K562 (cell line): ENCODE measurements around the gene USP4. TPM values are rescaled to one million over a fixed set of nuclear protein-coding genes. Genes with fewer than 3 reads are reported as not detected.

Experiments
- ATAC-seq: fragments of 200-7000 bp; cut with Tn5 transposase; 3 replicates; pipeline ENCODE4 v1.9.1; 2020; ENCODE audit warnings: moderate library complexity
- BruUV-seq: library from RNA; stranded (reverse); fragments of 400-500 nt; replicated peaks from 2 replicates; lab custom pipeline; 2021; lab: Mats Ljungman, UMichigan
- CTCF ChIA-PET: fragments of 300-600 bp; formaldehyde crosslinking; extraction: SDS; loops from one replicate; lab custom pipeline; 2021; ENCODE audit warnings: low intra/inter-chr PET ratio; lab: Yijun Ruan, JAX
- POLR2A ChIA-PET: fragments of 300-600, 350-650 bp; sonication (Branson Sonifier 250); formaldehyde crosslinking; extraction: SDS; loops from one replicate; lab custom pipeline; 2021; ENCODE audit warnings: antibody characterized with exemption, inconsistent platforms; lab: Yijun Ruan, JAX
- DNase-seq, 4 experiments: peaks; one replicate each; pipeline versions ENCODE4 v3.0.0 to v3.0.0-alpha.2; 2011 to 2018; ENCODE audit warnings: low spot score in 3 of 4, mixed read lengths in 3 of 4; ENCODE audit errors: extremely low read depth in 1 of 4
- FAIRE-seq: peaks from 2 replicates; lab custom pipeline; 2011; peaks lifted over from hg19 to GRCh38; lab: Jason Lieb, UNC
- H2AFZ ChIP-seq: 2 replicates; pipeline ENCODE4 v1.6.0; 2011; ENCODE audit warnings: low read depth, low read length, control low read depth, inconsistent platforms
- H3K27ac ChIP-seq: fragments of 200-600 bp; 3 replicates; pipeline ENCODE4 v1.8.0; 2011; ENCODE audit warnings: low read depth, mild to moderate bottlenecking, control low read depth, inconsistent platforms, low read length, moderate library complexity, mixed read lengths; ENCODE audit errors: extremely low read depth
- H3K27me3 ChIP-seq, 2 experiments: fragments of 300-600 bp in 1 of 2; 2 replicates in 1 of 2; 3 replicates in 1 of 2; pipeline versions ENCODE4 v1.6.0 to v1.8.0; 2011; ENCODE audit warnings: inconsistent platforms in 2 of 2, low read length in 2 of 2, mild to moderate bottlenecking in 1 of 2, mixed read lengths in 1 of 2, moderate library complexity in 1 of 2; ENCODE audit not compliant: control insufficient read depth in 2 of 2, insufficient read depth in 2 of 2
- H3K36me3 ChIP-seq: fragments of 300-600 bp; 3 replicates; pipeline ENCODE4 v1.8.0; 2011; ENCODE audit warnings: mild to moderate bottlenecking, low read length, inconsistent platforms; ENCODE audit not compliant: control insufficient read depth, insufficient read depth
- H3K4me1 ChIP-seq, 2 experiments: fragments of 200-600 bp in 1 of 2; replicated peaks in 1 of 2; 2 replicates in 1 of 2; 3 replicates in 1 of 2; pipeline versions ENCODE4 v1.5.1 to v1.8.0; 2011; ENCODE audit warnings: inconsistent platforms in 2 of 2, low read length in 2 of 2, mild to moderate bottlenecking in 1 of 2, mixed read lengths in 1 of 2, moderate library complexity in 1 of 2; ENCODE audit not compliant: control insufficient read depth in 2 of 2, insufficient read depth in 2 of 2
- H3K4me2 ChIP-seq: 2 replicates; pipeline ENCODE4 v1.6.1; 2011; ENCODE audit warnings: low read length, control low read depth, inconsistent platforms, mixed read lengths; ENCODE audit not compliant: insufficient read depth
- H3K4me3 ChIP-seq: fragments of 200-600 bp; sonication (generic), shearing (Covaris generic); 2 replicates; pipeline ENCODE4 v1.5.1; 2016; ENCODE audit warnings: control low read depth, inconsistent platforms
- H3K79me2 ChIP-seq: fragments of 200-600 bp; 3 replicates; pipeline ENCODE4 v1.8.0; 2011; ENCODE audit warnings: low read length, inconsistent platforms; ENCODE audit not compliant: control insufficient read depth, insufficient read depth
- H3K9ac ChIP-seq, 2 experiments: 2 replicates each; pipeline versions ENCODE4 v1.6.0 to v1.6.1; 2011; ENCODE audit warnings: low read depth in 2 of 2, low read length in 2 of 2, control low read depth in 1 of 2, inconsistent platforms in 1 of 2, mild to moderate bottlenecking in 1 of 2, mixed read lengths in 1 of 2; ENCODE audit not compliant: insufficient read depth in 1 of 2
- H3K9me1 ChIP-seq: one replicate; pipeline ENCODE4 v1.6.0; 2011; ENCODE audit warnings: inconsistent platforms, mild to moderate bottlenecking, low read length, moderate library complexity; ENCODE audit not compliant: control insufficient read depth, insufficient read depth
- H3K9me3 ChIP-seq: replicated peaks from 2 replicates; pipeline ENCODE4 v1.5.1; 2011; ENCODE audit warnings: low read depth, low read length, inconsistent platforms; ENCODE audit not compliant: control insufficient read depth, insufficient read depth
- H4K20me1 ChIP-seq: replicated peaks from 2 replicates; pipeline ENCODE4 v1.6.1; 2011; ENCODE audit warnings: low read length, inconsistent platforms, mixed read lengths; ENCODE audit not compliant: control insufficient read depth, insufficient read depth
- BMI1 ChIP-seq: fragments of 150-350 bp; IDR thresholded peaks from 2 replicates; pipeline ENCODE4 v1.6.1; 2014; ENCODE audit warnings: low read length
- C11orf30 ChIP-seq: fragments of 450-650 bp; IDR thresholded peaks from 2 replicates; pipeline ENCODE4 v1.6.1; 2016; ENCODE audit warnings: low read depth, mild to moderate bottlenecking
- HDAC3 ChIP-seq: fragments of 450-650 bp; IDR thresholded peaks from 2 replicates; pipeline ENCODE4 v1.6.1; 2018; ENCODE audit warnings: borderline replicate concordance, mild to moderate bottlenecking, moderate library complexity; ENCODE audit not compliant: partially characterized antibody
- POLR2AphosphoS5 ChIP-seq: IDR thresholded peaks from 2 replicates; pipeline ENCODE4 v1.6.1; 2011; ENCODE audit warnings: mild to moderate bottlenecking, low read depth, low read length, moderate library complexity; ENCODE audit not compliant: control insufficient read depth, insufficient read depth
- POLR2G ChIP-seq: fragments of 200-400 bp; formaldehyde crosslinking; IDR thresholded peaks from 2 replicates; pipeline ENCODE4 v1.6.1; 2017; ENCODE audit warnings: low read depth, mild to moderate bottlenecking, antibody characterized with exemption, low read length, moderate library complexity
- RAD51 ChIP-seq: fragments of 450-650 bp; IDR thresholded peaks from 2 replicates; pipeline ENCODE4 v1.7.1; 2016; ENCODE audit warnings: low read depth, mild to moderate bottlenecking, borderline replicate concordance
- RBFOX2 ChIP-seq: fragments of 200-400 bp; formaldehyde crosslinking; IDR thresholded peaks from 2 replicates; pipeline ENCODE4 v1.6.1; 2017; ENCODE audit warnings: low read depth, mild to moderate bottlenecking, low read length, moderate library complexity
- WGBS: fragments of 100-300 bp; shearing (Covaris generic); methylation state at CpG from one replicate; pipeline ENCODE4 v1.1.6; 2016; ENCODE audit warnings: low coverage, mixed read lengths; ENCODE audit not compliant: insufficient coverage; ENCODE audit errors: missing lambda C conversion rate; 5-methylcytosine and 5-hydroxymethylcytosine counted together
- in situ Hi-C: fragments of 300-500 bp; cut with MboI; formaldehyde crosslinking; loops from 4 replicates; pipeline ENCODE4 v1.15.0; 2018; ENCODE audit warnings: inconsistent platforms, mixed read lengths
- intact Hi-C: fragments of 100-400 bp; cut with micrococcal nuclease; formaldehyde crosslinking; loops from 2 replicates; pipeline ENCODE4 v1.14.2; 2022
- polyA plus RNA-seq, 8 experiments: library from polyadenylated mRNA; depleted of rRNA in 4 of 8; stranded (reverse) in 5 of 8; unstranded in 3 of 8; fragments of >200 nt; fragmentation: Nextera tagmentation in 2 of 8; fragmentation: Illumina TruSeq in 1 of 8; extraction: Ambion mirVana in 2 of 8; extraction: Trizol in 1 of 8; gene quantifications; 2 replicates each; pipeline versions ENCODE4 v1.2.1 to v1.2.3, GENCODE V29; 2011 to 2014; ENCODE audit warnings: inconsistent platforms in 1 of 8, missing spikeins in 1 of 8
- total RNA-seq, 7 experiments: library from RNA; depleted of rRNA in 6 of 7; stranded (reverse); fragments of >200 nt in 6 of 7; fragmentation: Illumina TruSeq in 2 of 7; extraction: Trizol in 2 of 7; gene quantifications; 2 replicates each; pipeline versions ENCODE4 v1.2.1 to v1.2.3, GENCODE V29; 2011 to 2021; ENCODE audit warnings: low replicate concordance in 1 of 7
- TF ChIP-seq, protein P1 (sequence below): sonication (generic); IDR thresholded peaks from 2 replicates; pipeline ENCODE4 v1.6.1; 2016
- TF ChIP-seq, protein P2 (sequence below): sonication (generic); formaldehyde crosslinking; IDR thresholded peaks from 2 replicates; pipeline ENCODE4 v1.8.1; 2023; ENCODE audit warnings: mild to moderate bottlenecking, missing genetic modification reagents
- TF ChIP-seq, protein P3 (sequence below): fragments of 450-650 bp; IDR thresholded peaks from 2 replicates; pipeline ENCODE4 v1.6.1; 2017; ENCODE audit warnings: antibody characterized with exemption

USP4 gene
- total and polyA plus RNA-seq, 9 of the 15 experiments (the other 6 are each of a cell fraction or from before 2014, with no cell fraction given), result 11.8 to 40.4 (median 22.9) TPM

DNA sequence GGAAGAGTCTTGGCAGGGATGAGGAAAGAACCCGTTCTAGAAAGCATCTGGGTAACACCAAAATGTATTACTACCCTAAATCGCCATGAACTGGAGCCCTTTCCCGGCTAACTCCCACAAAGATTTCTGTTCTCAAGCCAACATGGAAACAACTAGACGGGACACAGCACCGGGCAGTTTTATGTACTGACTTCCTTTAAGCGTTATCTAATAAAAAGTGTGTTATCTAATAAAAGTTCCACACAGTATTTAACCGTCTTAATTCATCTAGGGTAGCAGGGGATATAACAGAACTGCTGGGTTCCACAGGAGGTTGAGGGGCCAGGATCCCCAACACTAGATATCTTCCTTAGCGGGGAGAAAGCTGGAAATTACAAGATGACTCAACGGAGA is 62.5 kb downstream of the USP4 start (continued):
- TF ChIP-seq, protein P1, sequence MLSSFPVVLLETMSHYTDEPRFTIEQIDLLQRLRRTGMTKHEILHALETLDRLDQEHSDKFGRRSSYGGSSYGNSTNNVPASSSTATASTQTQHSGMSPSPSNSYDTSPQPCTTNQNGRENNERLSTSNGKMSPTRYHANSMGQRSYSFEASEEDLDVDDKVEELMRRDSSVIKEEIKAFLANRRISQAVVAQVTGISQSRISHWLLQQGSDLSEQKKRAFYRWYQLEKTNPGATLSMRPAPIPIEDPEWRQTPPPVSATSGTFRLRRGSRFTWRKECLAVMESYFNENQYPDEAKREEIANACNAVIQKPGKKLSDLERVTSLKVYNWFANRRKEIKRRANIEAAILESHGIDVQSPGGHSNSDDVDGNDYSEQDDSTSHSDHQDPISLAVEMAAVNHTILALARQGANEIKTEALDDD, result no peak
- TF ChIP-seq BMI1 (no peak), C11orf30 (no peak), RBFOX2 (no peak)

DNA sequence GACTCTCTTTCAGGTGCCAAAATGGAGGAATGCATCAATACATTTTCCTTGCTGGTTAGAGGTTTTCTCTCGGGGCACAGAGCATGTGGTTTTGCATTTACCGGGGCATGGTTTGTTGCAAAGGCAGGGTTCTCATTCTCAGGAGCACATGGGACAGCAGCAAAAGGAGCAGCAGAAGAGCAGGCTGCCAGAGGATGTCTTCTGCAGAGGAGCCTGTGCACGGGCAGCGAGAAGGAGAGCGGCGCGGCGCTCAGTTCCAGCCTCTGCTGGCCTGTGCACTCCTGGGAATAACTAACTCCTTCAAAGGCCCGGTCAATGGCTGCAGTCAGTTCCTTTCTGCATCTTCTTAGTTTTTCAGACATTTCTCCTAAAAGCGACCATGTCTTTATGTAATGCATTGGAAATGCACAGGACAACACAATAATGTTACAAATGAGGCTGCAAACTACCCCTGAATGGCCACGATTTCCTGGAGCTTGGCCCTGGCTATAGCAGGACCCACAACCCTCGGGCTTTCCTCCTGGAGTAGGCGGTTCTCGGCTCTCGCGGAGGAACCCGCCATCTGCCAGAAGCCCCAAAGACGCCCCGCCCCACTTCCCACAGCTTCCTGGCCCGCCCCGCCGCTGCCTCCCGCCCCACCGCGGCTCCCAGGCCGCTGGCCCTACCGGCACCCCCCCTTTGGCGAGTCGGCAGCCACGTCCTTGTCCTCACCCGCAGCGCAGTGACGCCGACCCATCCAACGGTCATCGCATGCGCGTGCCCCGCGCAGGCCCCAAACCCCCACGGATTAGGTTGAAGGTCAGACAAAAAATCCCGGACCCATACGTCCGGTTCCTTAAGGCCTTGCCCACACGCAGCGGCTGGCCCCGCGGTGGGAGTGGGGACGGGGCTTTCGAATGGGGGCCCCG is 63.1 kb downstream of the USP4 start, which contains the start of gene C3orf62:
Gene C3orf62 (minus strand): TSS at position 758 of the 908 bp plus-strand sequence. CDS start 360 bp downstream, at position 398.
- H3K4me2 ChIP-seq, result no peak within 1 kb of the TSS
- FAIRE-seq, result no peak
- H3K27ac ChIP-seq, result no peak within 1 kb of the TSS
- H3K4me1 ChIP-seq, result no peaks in the 10 kb centered on the region; a peak in 3 of 5 replicates
- 95% methylated on average over 22 of the region's 51 CpGs for WGBS
- intact Hi-C loops, result loop anchor here (5.0 kb wide), 1 partner anchor 104 kb away; the partner anchor contains the start of gene KLHDC8B
- H3K4me3 ChIP-seq, result no peak within 1 kb of the TSS
- H2AFZ ChIP-seq, result no peak within 1 kb of the TSS
- no peak for ATAC-seq
- no TSS peak for BruUV-seq
- no peak within 1 kb of the TSS for H3K9ac ChIP-seq
- H3K9me3 ChIP-seq, result no peaks in the 10 kb centered on the region
- TF ChIP-seq, protein P2, sequence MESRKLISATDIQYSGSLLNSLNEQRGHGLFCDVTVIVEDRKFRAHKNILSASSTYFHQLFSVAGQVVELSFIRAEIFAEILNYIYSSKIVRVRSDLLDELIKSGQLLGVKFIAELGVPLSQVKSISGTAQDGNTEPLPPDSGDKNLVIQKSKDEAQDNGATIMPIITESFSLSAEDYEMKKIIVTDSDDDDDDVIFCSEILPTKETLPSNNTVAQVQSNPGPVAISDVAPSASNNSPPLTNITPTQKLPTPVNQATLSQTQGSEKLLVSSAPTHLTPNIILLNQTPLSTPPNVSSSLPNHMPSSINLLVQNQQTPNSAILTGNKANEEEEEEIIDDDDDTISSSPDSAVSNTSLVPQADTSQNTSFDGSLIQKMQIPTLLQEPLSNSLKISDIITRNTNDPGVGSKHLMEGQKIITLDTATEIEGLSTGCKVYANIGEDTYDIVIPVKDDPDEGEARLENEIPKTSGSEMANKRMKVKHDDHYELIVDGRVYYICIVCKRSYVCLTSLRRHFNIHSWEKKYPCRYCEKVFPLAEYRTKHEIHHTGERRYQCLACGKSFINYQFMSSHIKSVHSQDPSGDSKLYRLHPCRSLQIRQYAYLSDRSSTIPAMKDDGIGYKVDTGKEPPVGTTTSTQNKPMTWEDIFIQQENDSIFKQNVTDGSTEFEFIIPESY (CRISPR knock-in tag), result peak; percentile 82
- no peak for TF ChIP-seq RAD51
- TF ChIP-seq POLR2AphosphoS5, result 0 out of 2 replicates have a peak, but pooled peaks have one; percentile 7
- TF ChIP-seq HDAC3, result no peak
- peak; percentile 38; the same call in 1 of the 2 replicates for TF ChIP-seq POLR2G
- TF ChIP-seq, protein P3, sequence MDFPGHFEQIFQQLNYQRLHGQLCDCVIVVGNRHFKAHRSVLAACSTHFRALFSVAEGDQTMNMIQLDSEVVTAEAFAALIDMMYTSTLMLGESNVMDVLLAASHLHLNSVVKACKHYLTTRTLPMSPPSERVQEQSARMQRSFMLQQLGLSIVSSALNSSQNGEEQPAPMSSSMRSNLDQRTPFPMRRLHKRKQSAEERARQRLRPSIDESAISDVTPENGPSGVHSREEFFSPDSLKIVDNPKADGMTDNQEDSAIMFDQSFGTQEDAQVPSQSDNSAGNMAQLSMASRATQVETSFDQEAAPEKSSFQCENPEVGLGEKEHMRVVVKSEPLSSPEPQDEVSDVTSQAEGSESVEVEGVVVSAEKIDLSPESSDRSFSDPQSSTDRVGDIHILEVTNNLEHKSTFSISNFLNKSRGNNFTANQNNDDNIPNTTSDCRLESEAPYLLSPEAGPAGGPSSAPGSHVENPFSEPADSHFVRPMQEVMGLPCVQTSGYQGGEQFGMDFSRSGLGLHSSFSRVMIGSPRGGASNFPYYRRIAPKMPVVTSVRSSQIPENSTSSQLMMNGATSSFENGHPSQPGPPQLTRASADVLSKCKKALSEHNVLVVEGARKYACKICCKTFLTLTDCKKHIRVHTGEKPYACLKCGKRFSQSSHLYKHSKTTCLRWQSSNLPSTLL, result no peak
- H4K20me1 ChIP-seq, result no peaks in the 10 kb centered on the region
- no peaks in the 10 kb centered on the region for H3K9me1 ChIP-seq
- no peaks in the 10 kb centered on the region for H3K27me3 ChIP-seq
- peaks cover 42% of the 10 kb centered on the region for H3K36me3 ChIP-seq
- no peaks in the 10 kb centered on the region for H3K79me2 ChIP-seq
- in situ Hi-C loops, result no loop called here
- CTCF ChIA-PET, result no interaction called here
- POLR2A ChIA-PET, result no interaction called here
- peak in 1 of 4 experiments; percentile 25 for DNase-seq
